ENCODE measurements around the gene LRRTM1.

DNA sequence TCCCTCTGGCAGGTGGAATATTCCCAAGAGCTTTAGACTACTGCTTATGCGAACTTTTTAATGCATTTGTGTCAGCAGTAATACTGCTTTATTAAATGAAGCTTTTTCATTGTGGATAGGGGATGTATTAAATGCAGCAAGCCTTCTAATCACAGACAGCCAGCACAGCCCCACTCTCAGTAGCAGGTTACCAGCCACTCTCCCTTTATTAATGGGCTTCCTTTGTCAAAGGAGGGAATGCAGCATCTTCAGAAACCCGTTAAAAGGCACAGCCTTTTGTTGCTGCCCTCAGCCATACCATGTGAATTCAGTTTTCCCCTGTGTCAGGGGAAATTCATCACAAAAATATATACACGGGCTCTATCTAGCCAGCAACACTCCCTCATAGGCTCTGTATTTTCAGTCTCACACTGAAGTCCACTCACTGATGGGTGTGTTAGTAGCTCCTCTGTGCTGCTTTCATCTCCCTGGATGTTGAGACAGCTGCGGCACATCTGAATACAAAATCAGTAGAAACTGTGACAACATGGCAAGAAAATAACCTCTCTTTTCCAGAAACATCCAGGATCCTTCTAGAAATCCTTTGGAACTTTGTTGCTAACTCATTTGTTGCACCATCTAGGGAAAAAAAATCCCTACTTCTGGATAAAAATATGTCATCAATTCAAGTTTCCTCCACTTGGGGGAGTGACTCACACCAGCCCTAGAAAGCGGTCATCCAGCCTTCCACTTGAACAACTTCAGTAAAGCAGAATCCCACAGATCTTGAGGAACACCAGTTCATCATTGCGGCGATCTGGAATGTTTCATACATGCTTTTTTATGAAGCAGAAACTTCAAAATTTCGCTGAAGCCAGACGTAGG is 48.4 kb downstream of the LRRTM1 start:
- TF ChIP-seq POLR2A (IDR thresholded peaks at IDR 0.05; ENCODE audit: low read depth, low read length) (no peak), POLR2AphosphoS5 (IDR thresholded peaks at IDR 0.05; ENCODE audit: low read depth, low read length) (no peak), TAF1 (IDR thresholded peaks at IDR 0.05; ENCODE audit: borderline replicate concordance, low read depth, low read length) (no peak)
